KG1 (cell line): ENCODE data around the gene TAP1.
"Not testable (repeated sequence)": the region's sequence is repeated elsewhere in the genome, so short reads cannot be mapped to it uniquely, and the experiment has no call there.

ENCODE experiments used
- DNase-seq: peaks from one replicate; lab custom pipeline; 2025; lab: John Stamatoyannopoulos, UW

Gene TAP1

GRCh38 chr6:32839356-32839755 lies 14.1 kb downstream of the TAP1 start:
- DNase-seq: no peak

- DNase-seq: peak; percentile 97
Measured at GRCh38 chr6:32838114-32838958, 15.2 kb downstream of the TAP1 start, which contains the start of gene TAP2. TSS of gene TAP2 (minus strand) at chr6:32838739. CDS start at chr6:32838233, 506 bp downstream.

- no peak for DNase-seq
Measured at GRCh38 chr6:32837651-32838113, 15.8 kb downstream of the TAP1 start.

GRCh38 chr6:32836873-32837272 lies 16.6 kb downstream of the TAP1 start:
- DNase-seq: no peak

- no peak for DNase-seq
Measured at GRCh38 chr6:32835167-32835893, 18.2 kb downstream of the TAP1 start.

GRCh38 chr6:32833664-32834063 lies 19.8 kb downstream of the TAP1 start:
- DNase-seq: no peak

GRCh38 chr6:32832535-32832934 lies 21.0 kb downstream of the TAP1 start:
- DNase-seq: no peak

- no peak for DNase-seq
Measured at GRCh38 chr6:32830936-32831335, 22.6 kb downstream of the TAP1 start.

- DNase-seq: no peak
Measured at GRCh38 chr6:32830017-32830416, 23.5 kb downstream of the TAP1 start.

GRCh38 chr6:32829495-32829894 lies 24.0 kb downstream of the TAP1 start:
- DNase-seq: no peak

- DNase-seq: no peak
Measured at GRCh38 chr6:32827025-32827424, 26.5 kb downstream of the TAP1 start.

GRCh38 chr6:32825966-32826365 lies 27.5 kb downstream of the TAP1 start:
- no peak for DNase-seq

GRCh38 chr6:32819729-32820128 lies 33.8 kb downstream of the TAP1 start:
- DNase-seq: no peak

GRCh38 chr6:32818867-32819266 lies 34.6 kb downstream of the TAP1 start:
- no peak for DNase-seq

- no peak for DNase-seq
Measured at GRCh38 chr6:32816746-32817204, 36.7 kb downstream of the TAP1 start, which contains the start of gene HLA-DOB. TSS of gene HLA-DOB (minus strand) at chr6:32817002. CDS start at chr6:32816951, 51 bp downstream.

GRCh38 chr6:32815996-32816395 lies 37.5 kb downstream of the TAP1 start:
- no peak for DNase-seq

- DNase-seq: no peak
Measured at GRCh38 chr6:32815115-32815514, 38.4 kb downstream of the TAP1 start.

- no peak for DNase-seq
Measured at GRCh38 chr6:32814145-32814544, 39.4 kb downstream of the TAP1 start.

- no peak for DNase-seq
Measured at GRCh38 chr6:32809171-32809570, 44.3 kb downstream of the TAP1 start.

- DNase-seq: no peak
Measured at GRCh38 chr6:32807020-32807580, 46.4 kb downstream of the TAP1 start.

- not testable (repeated sequence) for DNase-seq
Measured at GRCh38 chr6:32805404-32805803, 48.1 kb downstream of the TAP1 start.

GRCh38 chr6:32803416-32803815 lies 50.1 kb downstream of the TAP1 start:
- DNase-seq: no peak

- no peak for DNase-seq
Measured at GRCh38 chr6:32799740-32800139, 53.8 kb downstream of the TAP1 start.
